ENCODE measurements around the gene HOXD11.

HOXD11 gene

DNA sequence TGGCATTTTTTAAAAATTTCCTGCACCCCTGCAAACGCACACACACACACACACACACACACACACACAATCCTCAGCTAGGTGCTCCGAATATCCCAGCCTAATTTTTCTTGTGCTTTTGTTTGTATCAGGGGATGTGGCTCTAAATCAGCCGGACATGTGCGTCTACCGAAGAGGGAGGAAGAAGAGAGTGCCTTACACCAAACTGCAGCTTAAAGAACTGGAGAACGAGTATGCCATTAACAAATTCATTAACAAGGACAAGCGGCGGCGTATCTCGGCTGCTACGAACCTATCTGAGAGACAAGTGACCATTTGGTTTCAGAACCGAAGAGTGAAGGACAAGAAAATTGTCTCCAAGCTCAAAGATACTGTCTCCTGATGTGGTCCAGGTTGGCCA is 12.7 kb upstream of the HOXD11 start:
- no peak for DNase-seq

DNA sequence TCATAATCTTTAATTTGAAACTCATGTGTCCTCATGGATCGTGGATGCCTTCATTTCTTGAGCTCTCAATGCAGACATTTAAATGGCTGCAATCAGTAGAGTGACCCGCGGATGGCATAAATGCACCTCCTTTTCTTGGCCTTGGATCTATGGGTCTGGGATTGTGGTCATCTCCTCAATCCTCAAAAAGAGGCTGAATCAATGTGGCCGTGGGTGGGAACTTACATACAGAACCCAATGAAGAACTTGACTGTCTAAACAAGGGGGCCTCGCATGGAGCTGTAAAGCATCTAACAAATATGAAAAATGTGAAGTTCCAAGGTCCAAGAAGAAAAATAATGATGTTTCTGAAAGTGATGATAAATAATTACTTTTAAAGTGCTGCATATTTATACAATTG is 11.7 kb upstream of the HOXD11 start:
- no peak for DNase-seq

DNA sequence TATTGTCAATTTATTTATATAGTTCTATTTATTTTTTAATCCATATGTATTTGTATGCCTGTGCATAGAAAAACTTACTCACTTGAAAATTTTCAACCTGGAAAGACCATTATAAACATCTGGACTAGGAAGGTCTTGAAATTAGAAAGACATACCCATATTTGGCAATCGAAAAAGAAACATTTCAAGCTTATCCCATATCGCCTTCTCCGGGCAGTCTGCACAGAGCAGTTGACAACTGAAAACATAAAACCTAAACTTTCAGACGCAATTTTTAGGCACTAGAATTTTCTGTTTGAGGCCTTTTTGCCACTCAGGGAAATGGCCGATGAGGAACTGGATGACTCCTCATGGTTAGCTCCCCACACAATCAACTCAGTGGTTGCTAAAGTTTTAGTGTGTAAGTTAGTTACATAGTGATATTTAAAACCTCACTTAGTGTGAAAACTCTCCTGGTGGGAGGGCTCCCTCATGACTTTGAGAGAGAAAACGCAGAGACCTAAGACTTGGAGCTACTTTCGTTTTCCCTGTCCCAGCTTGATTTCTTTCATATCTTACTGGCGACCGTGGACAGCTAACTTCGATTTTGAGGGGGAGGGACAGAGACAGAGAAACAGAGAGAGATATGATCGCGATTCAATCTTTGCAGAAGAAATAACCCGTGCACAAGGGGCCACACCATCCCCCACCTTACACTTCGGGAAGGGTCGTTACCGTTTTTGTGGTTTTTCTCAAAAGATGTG is 10.7 kb upstream of the HOXD11 start:
- no peak for DNase-seq

DNA sequence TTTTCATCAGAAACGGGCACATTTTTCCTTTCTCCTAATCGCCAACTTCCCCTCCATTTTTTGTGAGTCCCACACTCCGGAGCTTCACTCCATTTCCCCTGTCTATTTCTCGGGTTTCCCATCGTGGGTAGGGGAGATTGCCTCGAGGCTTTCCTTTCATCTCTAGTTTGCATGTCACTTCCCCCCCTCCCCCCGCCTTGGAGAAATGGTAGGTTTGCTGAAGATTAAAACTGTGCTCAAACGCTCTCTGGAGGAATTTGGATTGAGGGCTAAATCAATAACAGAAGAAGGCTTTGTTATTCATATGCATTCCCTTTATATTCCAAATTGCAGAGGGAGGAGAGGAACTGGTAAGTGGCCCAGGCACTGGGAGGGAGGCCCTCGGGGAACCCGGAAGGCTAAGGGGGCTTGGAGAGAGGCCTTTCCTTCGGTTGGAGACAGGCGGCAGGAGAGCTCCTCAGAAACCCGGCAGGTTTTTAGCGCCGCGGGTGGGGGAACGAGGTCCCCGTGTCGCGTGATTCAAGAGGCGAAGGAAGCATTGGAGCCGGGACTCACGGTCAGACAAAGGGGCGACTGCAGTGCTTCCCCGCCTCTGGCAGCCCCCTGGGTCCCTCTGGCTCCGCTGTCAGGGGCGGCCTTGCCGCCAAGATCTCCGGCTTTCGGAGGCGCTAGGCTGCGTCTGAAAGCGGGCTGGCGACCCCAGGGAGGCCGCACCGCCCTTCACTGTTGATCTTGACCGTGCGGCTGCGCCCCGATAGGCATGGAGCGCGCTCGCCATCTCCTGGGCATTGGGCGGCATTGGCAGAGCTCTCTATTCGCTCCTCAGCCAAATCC is 9.9 kb upstream of the HOXD11 start:
- peak; percentile 64 for DNase-seq

GRCh38 chr2:176097820-176098365 is 9.2 kb upstream of the HOXD11 start:
- no peak for DNase-seq

DNA sequence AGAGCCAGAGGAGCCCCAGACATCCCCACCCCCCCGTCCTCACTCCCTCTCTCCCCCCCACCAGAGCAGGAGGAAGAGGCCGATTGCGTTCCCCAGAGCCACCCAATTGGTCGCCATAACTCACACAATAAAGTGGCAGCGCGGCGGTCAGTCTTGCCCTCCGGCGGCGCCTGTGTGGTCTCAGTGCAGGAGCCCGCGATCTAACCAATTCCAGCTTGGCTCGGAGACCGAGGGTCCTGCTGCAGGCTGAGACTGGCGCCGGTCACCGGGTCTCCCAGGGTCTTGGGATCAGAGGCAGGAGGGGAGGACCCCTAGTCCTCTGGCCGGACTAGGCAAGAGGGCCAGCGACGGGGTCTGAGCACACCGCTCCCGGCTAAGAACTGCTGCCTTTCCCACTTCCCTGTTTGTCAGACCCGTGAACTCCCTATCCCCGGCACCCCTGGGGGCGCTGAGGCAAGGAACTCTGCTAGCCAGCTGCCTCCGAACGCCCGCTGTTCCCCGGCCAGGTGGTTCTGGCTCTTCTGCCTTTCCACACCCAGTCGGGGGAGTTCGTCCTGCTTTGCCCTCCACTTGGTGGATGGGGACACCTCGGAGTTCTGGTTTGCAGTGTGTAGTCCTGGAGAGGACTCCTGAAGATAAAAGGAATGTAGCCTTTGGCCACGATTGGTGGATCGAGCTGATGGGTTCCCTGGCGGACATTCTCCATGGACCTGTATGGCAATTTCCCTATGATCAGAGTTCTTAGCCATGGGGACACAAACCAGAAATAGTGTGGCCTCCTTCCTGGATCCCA is 8.5 kb upstream of the HOXD11 start:
- DNase-seq: no peak

GRCh38 chr2:176099159-176099727 is 7.8 kb upstream of the HOXD11 start:
- DNase-seq: no peak

- no peak for DNase-seq
These were observed 7.1 kb upstream of the HOXD11 start, which contains the start of gene HOXD12 for GRCh38 chr2:176099728-176100546. HOXD12 (plus strand) TSS chr2:176099795; CDS start chr2:176099802, 7 bp downstream.

GRCh38 chr2:176100547-176101140 is 6.4 kb upstream of the HOXD11 start:
- DNase-seq: no peak

- DNase-seq: no peak
These were observed 5.8 kb upstream of the HOXD11 start for GRCh38 chr2:176101216-176101830.

GRCh38 chr2:176101842-176102241 is 5.2 kb upstream of the HOXD11 start:
- DNase-seq: no peak

GRCh38 chr2:176102309-176102866 is 4.7 kb upstream of the HOXD11 start:
- no peak for DNase-seq

- DNase-seq: no peak
These were observed 3.9 kb upstream of the HOXD11 start for GRCh38 chr2:176103194-176103593.

- DNase-seq: no peak
These were observed 3.3 kb upstream of the HOXD11 start for GRCh38 chr2:176103742-176104315.

DNA sequence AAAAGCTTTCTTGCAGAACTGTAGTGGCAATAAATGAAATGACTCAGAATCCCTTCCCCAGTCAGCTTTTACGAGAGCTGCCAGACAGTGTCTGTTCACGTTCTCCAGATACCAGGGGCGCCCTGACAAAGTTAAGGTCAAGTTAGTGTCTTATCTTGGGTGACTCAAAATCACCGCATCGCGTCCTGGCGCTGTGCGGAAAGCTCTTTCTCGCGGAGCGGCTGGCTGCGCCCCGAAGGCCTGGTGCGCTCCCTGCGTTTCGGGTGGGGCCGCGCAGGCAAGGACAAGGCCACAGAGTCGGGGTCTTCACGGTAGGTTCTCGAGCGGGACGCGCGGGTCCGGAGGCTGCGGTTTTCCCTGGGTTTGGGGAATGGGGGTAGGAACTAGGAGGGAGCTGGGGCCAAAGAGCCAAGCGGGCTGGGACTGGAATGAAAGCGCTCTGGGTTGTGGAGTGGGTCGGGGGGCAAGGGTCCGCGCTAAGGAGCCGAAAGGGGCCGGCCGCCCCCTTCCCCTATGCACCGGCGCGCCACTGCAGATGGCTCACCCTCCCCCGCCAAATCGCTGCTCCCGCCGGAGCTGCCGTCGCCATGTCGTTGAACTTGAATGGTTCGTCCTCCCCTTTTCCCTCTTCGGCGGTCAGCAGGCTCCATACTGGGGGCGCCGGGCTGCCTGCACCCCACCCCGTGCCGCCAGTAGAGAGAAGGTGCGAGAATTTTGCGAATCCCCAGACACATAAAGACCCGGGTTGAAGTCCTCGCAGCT is 2.6 kb upstream of the HOXD11 start:
- DNase-seq: peak; percentile 81

GRCh38 chr2:176105078-176105729 is 1.9 kb upstream of the HOXD11 start:
- DNase-seq: no peak

DNA sequence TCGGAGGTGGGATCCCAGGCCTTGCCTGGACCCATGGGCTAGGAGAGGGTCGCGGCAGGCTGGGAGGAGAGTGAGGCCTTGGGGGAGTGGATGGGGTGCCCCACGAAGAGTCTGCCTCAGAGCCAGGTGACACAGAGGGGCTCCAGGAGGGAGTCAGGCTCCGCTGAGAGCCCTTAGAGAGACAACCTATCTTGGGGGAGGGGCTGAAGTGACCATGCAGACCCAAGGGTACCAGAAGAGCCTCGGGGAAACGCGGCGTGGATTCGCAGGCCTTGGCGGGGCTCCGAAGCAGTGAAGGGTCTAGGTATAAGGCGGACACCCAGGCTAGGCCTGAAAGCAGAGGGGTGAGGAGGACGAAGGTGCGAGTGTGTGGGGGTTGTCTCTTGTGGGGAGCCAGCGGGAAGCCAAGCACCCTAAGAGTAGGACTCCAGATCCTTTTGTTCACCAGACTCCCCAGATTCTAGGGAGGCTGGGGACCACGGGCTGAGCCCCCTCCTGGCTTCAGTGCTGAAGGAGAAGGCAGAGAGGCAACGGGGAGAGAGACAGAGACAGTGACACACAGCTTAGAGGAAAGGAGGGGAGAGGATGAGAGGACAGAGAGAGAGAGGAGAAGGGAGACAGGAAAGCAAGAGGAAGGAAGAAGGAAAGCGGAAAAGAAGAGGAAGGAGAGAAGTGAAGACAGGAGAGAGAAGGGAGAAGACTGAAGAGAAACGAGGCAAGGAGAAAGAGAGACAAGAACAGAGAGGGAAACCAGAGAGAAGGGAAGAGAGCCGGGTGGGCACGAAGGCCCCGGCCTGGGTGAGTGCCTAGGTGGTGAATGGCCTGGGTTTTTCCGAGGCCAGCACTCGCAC is 1.1 kb upstream of the HOXD11 start:
- no peak for DNase-seq
